WTC11 (cell line): ENCODE measurements around the gene UQCRHL.

Source experiments
- ATF1 ChIP-seq: sonication (generic); formaldehyde crosslinking; IDR thresholded peaks from 2 replicates; pipeline ENCODE4 v1.8.1; 2023; ENCODE audit warnings: mild to moderate bottlenecking, moderate library complexity, missing genetic modification reagents
- ESRRA ChIP-seq: sonication (generic); formaldehyde crosslinking; IDR thresholded peaks from 2 replicates; pipeline ENCODE4 v1.8.1; 2022; ENCODE audit warnings: mild to moderate bottlenecking, missing genetic modification reagents, borderline replicate concordance
- GABPB1 ChIP-seq: sonication (generic); formaldehyde crosslinking; IDR thresholded peaks from 2 replicates; pipeline ENCODE4 v1.8.1; 2023; ENCODE audit warnings: mild to moderate bottlenecking, missing genetic modification reagents
- TF ChIP-seq, protein P1 (sequence below): fragments of 250-450 bp; sonication (Bioruptor Pico); IDR thresholded peaks from 2 replicates; pipeline ENCODE4 v1.9.0; 2021; ENCODE audit warnings: mild to moderate bottlenecking
- TF ChIP-seq, protein P2 (sequence below): fragments of 200-600 bp; IDR thresholded peaks from 2 replicates; pipeline ENCODE4 v1.8.0; 2022; ENCODE audit warnings: antibody characterized with exemption

DNA sequence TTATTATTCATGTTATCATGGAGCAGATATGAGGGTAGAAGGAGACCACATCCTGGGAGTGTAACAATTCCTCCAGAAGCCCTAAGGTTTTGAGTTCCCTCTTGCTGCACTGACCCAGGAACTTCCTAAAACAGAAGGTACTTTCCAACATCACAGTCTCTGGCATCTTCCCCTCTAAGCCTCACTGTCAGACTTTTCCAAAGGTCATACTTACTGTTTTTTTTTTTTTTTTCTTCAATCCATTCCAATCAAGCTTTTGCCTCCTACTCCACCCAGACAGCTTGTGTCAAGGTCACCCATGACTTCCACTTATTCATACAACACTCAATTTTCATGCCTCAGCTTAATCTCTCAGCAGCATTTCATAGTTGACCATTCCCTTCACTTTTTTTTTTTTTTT is 18.4 kb upstream of the UQCRHL start:
- TF ChIP-seq ESRRA: no peak
- TF ChIP-seq GABPB1: no peak
- TF ChIP-seq, protein P1, sequence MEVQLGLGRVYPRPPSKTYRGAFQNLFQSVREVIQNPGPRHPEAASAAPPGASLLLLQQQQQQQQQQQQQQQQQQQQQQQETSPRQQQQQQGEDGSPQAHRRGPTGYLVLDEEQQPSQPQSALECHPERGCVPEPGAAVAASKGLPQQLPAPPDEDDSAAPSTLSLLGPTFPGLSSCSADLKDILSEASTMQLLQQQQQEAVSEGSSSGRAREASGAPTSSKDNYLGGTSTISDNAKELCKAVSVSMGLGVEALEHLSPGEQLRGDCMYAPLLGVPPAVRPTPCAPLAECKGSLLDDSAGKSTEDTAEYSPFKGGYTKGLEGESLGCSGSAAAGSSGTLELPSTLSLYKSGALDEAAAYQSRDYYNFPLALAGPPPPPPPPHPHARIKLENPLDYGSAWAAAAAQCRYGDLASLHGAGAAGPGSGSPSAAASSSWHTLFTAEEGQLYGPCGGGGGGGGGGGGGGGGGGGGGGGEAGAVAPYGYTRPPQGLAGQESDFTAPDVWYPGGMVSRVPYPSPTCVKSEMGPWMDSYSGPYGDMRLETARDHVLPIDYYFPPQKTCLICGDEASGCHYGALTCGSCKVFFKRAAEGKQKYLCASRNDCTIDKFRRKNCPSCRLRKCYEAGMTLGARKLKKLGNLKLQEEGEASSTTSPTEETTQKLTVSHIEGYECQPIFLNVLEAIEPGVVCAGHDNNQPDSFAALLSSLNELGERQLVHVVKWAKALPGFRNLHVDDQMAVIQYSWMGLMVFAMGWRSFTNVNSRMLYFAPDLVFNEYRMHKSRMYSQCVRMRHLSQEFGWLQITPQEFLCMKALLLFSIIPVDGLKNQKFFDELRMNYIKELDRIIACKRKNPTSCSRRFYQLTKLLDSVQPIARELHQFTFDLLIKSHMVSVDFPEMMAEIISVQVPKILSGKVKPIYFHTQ: no peak
- TF ChIP-seq, protein P2, sequence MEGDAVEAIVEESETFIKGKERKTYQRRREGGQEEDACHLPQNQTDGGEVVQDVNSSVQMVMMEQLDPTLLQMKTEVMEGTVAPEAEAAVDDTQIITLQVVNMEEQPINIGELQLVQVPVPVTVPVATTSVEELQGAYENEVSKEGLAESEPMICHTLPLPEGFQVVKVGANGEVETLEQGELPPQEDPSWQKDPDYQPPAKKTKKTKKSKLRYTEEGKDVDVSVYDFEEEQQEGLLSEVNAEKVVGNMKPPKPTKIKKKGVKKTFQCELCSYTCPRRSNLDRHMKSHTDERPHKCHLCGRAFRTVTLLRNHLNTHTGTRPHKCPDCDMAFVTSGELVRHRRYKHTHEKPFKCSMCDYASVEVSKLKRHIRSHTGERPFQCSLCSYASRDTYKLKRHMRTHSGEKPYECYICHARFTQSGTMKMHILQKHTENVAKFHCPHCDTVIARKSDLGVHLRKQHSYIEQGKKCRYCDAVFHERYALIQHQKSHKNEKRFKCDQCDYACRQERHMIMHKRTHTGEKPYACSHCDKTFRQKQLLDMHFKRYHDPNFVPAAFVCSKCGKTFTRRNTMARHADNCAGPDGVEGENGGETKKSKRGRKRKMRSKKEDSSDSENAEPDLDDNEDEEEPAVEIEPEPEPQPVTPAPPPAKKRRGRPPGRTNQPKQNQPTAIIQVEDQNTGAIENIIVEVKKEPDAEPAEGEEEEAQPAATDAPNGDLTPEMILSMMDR: no peak
- TF ChIP-seq ATF1 (CRISPR knock-in tag): no peak
